Measurements from ENCODE around the gene CMSS1. TPM values are rescaled to one million over a fixed set of nuclear protein-coding genes. Genes with fewer than 3 reads are reported as not detected.

CMSS1 gene
- total and polyA plus RNA-seq, 2 of the 13 experiments (the other 11 are each of a cell fraction or from before 2014, with no cell fraction given) = 6.4 to 48.7 TPM

- Histone ChIP-seq H3K4me2 (ENCODE audit: low read depth, low read length) (no peak overlapping the region), H4K20me1 (ENCODE audit: insufficient read depth, low read length) (peaks cover 8% of the 10 kb centered on the region), H3K9ac (ENCODE audit: insufficient read depth, low read depth, low read length) (no peak overlapping the region), H3K9me3 (ENCODE audit: low read length) (no peaks in the 10 kb centered on the region), H3K27me3 (ENCODE audit: control insufficient read depth in 1 of 2, insufficient read depth in 2 of 2, low read length in 2 of 2) (no peaks in the 10 kb centered on the region), H2AFZ (ENCODE audit: low read length) (no peak overlapping the region), H3K4me1 (ENCODE audit: insufficient read depth, low read length) (peaks cover 37% of the 10 kb centered on the region), H3K27ac (ENCODE audit: extremely low read length, insufficient read depth, low read length) (no peak overlapping the region), H3K36me3 (replicated peaks in 1 of 2; ENCODE audit: control insufficient read depth in 1 of 2, insufficient read depth in 2 of 2, low read length in 2 of 2) (peaks cover 0 to under 1% of the 10 kb centered on the region in 2 experiments; a peak in 2 of 5 replicates), H3K4me3 (replicated peaks in 1 of 3; ENCODE audit: insufficient read depth in 1 of 3, low read depth in 2 of 3, low read length in 3 of 3) (no peak overlapping the region), H3K79me2 (ENCODE audit: insufficient read depth, low read length) (peaks cover 11% of the 10 kb centered on the region)
- POLR2A ChIA-PET = interaction anchor here (1.0 to 2.2 kb wide), 5 partner anchors 77 to 418 kb away, joined by 3 to 12 read pairs (median 5); partner anchors contain the start of gene TBC1D23
- no TSS peak for BruUV-seq (replicated peaks)
- in situ Hi-C loops (cut with HindIII; ENCODE audit: extremely low pct_ligation_motif_present, low pct_unique_long_range_greater_than_20kb) = loop anchor here (5.0 to 25.0 kb wide), 2 partner anchors 409 to 744 kb away; no protein-coding TSS in a partner anchor
- intact Hi-C loops (cut with micrococcal nuclease; ENCODE audit: unreplicated experiment) = loop anchor here (1.0 to 2.0 kb wide), 2 partner anchors 226 to 411 kb away; no protein-coding TSS in a partner anchor
- FAIRE-seq = no peak
- CTCF ChIA-PET (ENCODE audit: low intra/inter-chr PET ratio, low total read pairs) = interaction anchor here (2.8 kb wide), 1 partner anchor 411 kb away, joined by 17 read pairs; no protein-coding TSS in a partner anchor
- 49% methylated on average over 2 of the region's 2 CpGs for WGBS (ENCODE audit: low lambda C conversion rate)
- DNase-seq (ENCODE audit: low spot score) = peak; percentile 38
- peak; percentile 80 for ATAC-seq
- no peak for TF ChIP-seq ZNF776 (CRISPR knock-in tag; IDR thresholded peaks at IDR 0.05)
- TF ChIP-seq PRDM10 (CRISPR knock-in tag; IDR thresholded peaks at IDR 0.05; ENCODE audit: low read depth) = no peak
- no peak for TF ChIP-seq ZKSCAN5 (CRISPR knock-in tag; IDR thresholded peaks at IDR 0.05)
- TF ChIP-seq ZNF30 (CRISPR knock-in tag; IDR thresholded peaks at IDR 0.05) = no peak
- no peak for TF ChIP-seq REPIN1 (CRISPR knock-in tag; IDR thresholded peaks at IDR 0.05; ENCODE audit: borderline replicate concordance, low read depth)
- no peak for TF ChIP-seq ZNF577 (CRISPR knock-in tag; IDR thresholded peaks at IDR 0.05; ENCODE audit: borderline replicate concordance, low read depth)
- no peak for TF ChIP-seq ZNF160 (CRISPR knock-in tag; IDR thresholded peaks at IDR 0.05)
- no peak for TF ChIP-seq HNF4A (CRISPR knock-in tag; IDR thresholded peaks at IDR 0.05)
- no peak for TF ChIP-seq ZBED4 (CRISPR knock-in tag; IDR thresholded peaks at IDR 0.05; ENCODE audit: borderline replicate concordance)
- no peak for TF ChIP-seq ZNF720 (CRISPR knock-in tag; IDR thresholded peaks at IDR 0.05)
- TF ChIP-seq ATF7-NPFF (CRISPR knock-in tag; IDR thresholded peaks at IDR 0.05; ENCODE audit: low read depth) = no peak
- 0 out of 2 replicates have a peak, but pooled peaks have one; percentile 37 for TF ChIP-seq SIN3B (IDR thresholded peaks at IDR 0.05; ENCODE audit: low read length)
- no peak for TF ChIP-seq RBM39 (IDR thresholded peaks at IDR 0.05; ENCODE audit: low read depth, low read length, poor library complexity, severe bottlenecking)
- no peak for TF ChIP-seq ZZZ3 (CRISPR knock-in tag; IDR thresholded peaks at IDR 0.05; ENCODE audit: borderline replicate concordance)
- no peak for TF ChIP-seq ZNF451 (CRISPR knock-in tag; IDR thresholded peaks at IDR 0.05)
- TF ChIP-seq ZNF644 (CRISPR knock-in tag; IDR thresholded peaks at IDR 0.05; ENCODE audit: low read depth) = no peak
- no peak for TF ChIP-seq NFE2L2 (IDR thresholded peaks at IDR 0.05; ENCODE audit: low read length)
Observed at GRCh38 chr3:99842826-99843589, 25.3 kb downstream of the CMSS1 start.

All from HepG2 (cell line).